SK-N-SH (cell line): ENCODE results near the gene CADM3. TPM values are rescaled to one million over a fixed set of nuclear protein-coding genes. Genes with fewer than 3 reads are reported as not detected.
A peak's percentile ranks its signal among the peaks of the same experiment; 100 is the strongest.

Source experiments
- CTCF ChIA-PET: fragments of 300-600, 350-600 bp; formaldehyde crosslinking; extraction: SDS; loops from one replicate; lab custom pipeline; 2021; lab: Yijun Ruan, JAX
- POLR2A ChIA-PET: fragments of 350-600 bp; sonication (Branson Sonifier 250); formaldehyde crosslinking; extraction: SDS; loops from one replicate; lab custom pipeline; 2020; ENCODE audit warnings: antibody characterized with exemption, inconsistent platforms; lab: Yijun Ruan, JAX
- DNase-seq: peaks from one replicate; pipeline ENCODE4 v3.0.0; 2012
- H2AFZ ChIP-seq: fragments of 200-600 bp; sonication (generic); 2 replicates; pipeline ENCODE4 v1.8.1; 2016; ENCODE audit warnings: antibody characterized with exemption, mild to moderate bottlenecking, low read depth
- H3F3A ChIP-seq: fragments of 200-600 bp; sonication (generic); replicated peaks from 2 replicates; pipeline ENCODE3; 2016; ENCODE audit warnings: antibody characterized with exemption, mild to moderate bottlenecking; ENCODE audit not compliant: insufficient read depth
- H3K27ac ChIP-seq, 2 experiments: fragments of 200-500 bp in 1 of 2; fragments of 200-600 bp in 1 of 2; sonication (Bioruptor generic) in 1 of 2; sonication (generic), shearing (Covaris generic) in 1 of 2; 2 replicates each; pipeline versions ENCODE4 v1.5.1 to v1.6.1; 2014 to 2016; ENCODE audit warnings: low read depth in 2 of 2, inconsistent platforms in 1 of 2, low read length in 1 of 2, mild to moderate bottlenecking in 1 of 2, mixed read lengths in 1 of 2
- H3K27me3 ChIP-seq: fragments of 200-600 bp; sonication (generic), shearing (Covaris generic); 2 replicates; pipeline ENCODE4 v1.6.1; 2016; ENCODE audit warnings: mixed run types; ENCODE audit not compliant: insufficient read depth
- H3K36me3 ChIP-seq, 2 experiments: fragments of 200-500 bp in 1 of 2; fragments of 200-600 bp in 1 of 2; sonication (Bioruptor generic) in 1 of 2; sonication (generic) in 1 of 2; replicated peaks in 1 of 2; 2 replicates each; pipeline versions ENCODE3 to v1.5.1; 2014 to 2016; ENCODE audit warnings: low read length in 1 of 2, mild to moderate bottlenecking in 1 of 2; ENCODE audit not compliant: insufficient read depth in 2 of 2, control insufficient read depth in 1 of 2
- H3K4me1 ChIP-seq, 2 experiments: fragments of 200-500 bp in 1 of 2; fragments of 200-600 bp in 1 of 2; sonication (Bioruptor generic) in 1 of 2; sonication (generic), shearing (Covaris generic) in 1 of 2; 2 replicates each; pipeline versions ENCODE4 v1.5.1 to v1.6.1; 2014 to 2016; ENCODE audit warnings: low read depth in 1 of 2, low read length in 1 of 2, mixed run types in 1 of 2; ENCODE audit not compliant: insufficient read depth in 2 of 2, control insufficient read depth in 1 of 2
- H3K4me2 ChIP-seq: fragments of 200-600 bp; sonication (generic), shearing (Covaris generic); 2 replicates; pipeline ENCODE4 v1.6.1; 2017; ENCODE audit warnings: mixed run types
- H3K4me3 ChIP-seq, 2 experiments: fragments of 200-500 bp in 1 of 2; fragments of 200-600 bp in 1 of 2; sonication (Bioruptor generic) in 1 of 2; sonication (generic), shearing (Covaris generic) in 1 of 2; 2 replicates each; pipeline versions ENCODE4 v1.5.1 to v1.8.1; 2014 to 2016; ENCODE audit warnings: low read depth in 2 of 2, inconsistent platforms in 1 of 2, low read length in 1 of 2, mild to moderate bottlenecking in 1 of 2, mixed read lengths in 1 of 2, moderate library complexity in 1 of 2
- H3K79me2 ChIP-seq: fragments of 200-600 bp; sonication (generic); 2 replicates; pipeline ENCODE4 v1.8.1; 2017; ENCODE audit warnings: mild to moderate bottlenecking; ENCODE audit not compliant: insufficient read depth
- H3K9ac ChIP-seq: fragments of 200-600 bp; sonication (generic); 2 replicates; pipeline ENCODE4 v1.6.1; 2017; ENCODE audit warnings: mixed run types
- H3K9me2 ChIP-seq: fragments of 200-600 bp; sonication (generic); 2 replicates; pipeline ENCODE4 v1.6.1; 2017; ENCODE audit warnings: mixed run types
- H3K9me3 ChIP-seq: fragments of 200-600 bp; sonication (generic); 2 replicates; pipeline ENCODE4 v1.6.1; 2017; ENCODE audit warnings: mixed run types, mild to moderate bottlenecking, moderate library complexity
- H4K20me1 ChIP-seq: fragments of 200-600 bp; sonication (generic); 2 replicates; pipeline ENCODE4 v1.6.1; 2017; ENCODE audit warnings: mild to moderate bottlenecking, mixed run types; ENCODE audit not compliant: insufficient read depth
- CHD2 ChIP-seq: fragments of 150-350 bp; IDR thresholded peaks from 2 replicates; pipeline ENCODE4 v1.6.1; 2018; ENCODE audit warnings: low read length; ENCODE audit not compliant: partially characterized antibody
- ELF1 ChIP-seq: IDR thresholded peaks from 2 replicates; pipeline ENCODE4 v1.4.0; 2012
- FOSL2 ChIP-seq: IDR thresholded peaks from 2 replicates; pipeline ENCODE4 v1.4.0; 2012; ENCODE audit warnings: low read depth, mild to moderate bottlenecking, moderate library complexity, borderline replicate concordance
- FOXM1 ChIP-seq: IDR thresholded peaks from 2 replicates; pipeline ENCODE4 v1.4.0; 2012; ENCODE audit warnings: low read depth, mild to moderate bottlenecking
- JUND ChIP-seq: IDR thresholded peaks from 2 replicates; pipeline ENCODE4 v1.4.0; 2012
- NFIC ChIP-seq: IDR thresholded peaks from 2 replicates; pipeline ENCODE4 v1.4.0; 2012; ENCODE audit warnings: borderline replicate concordance
- PBX3 ChIP-seq: IDR thresholded peaks from 2 replicates; pipeline ENCODE4; 2012
- RCOR1 ChIP-seq: fragments of 150-350 bp; IDR thresholded peaks from 2 replicates; pipeline ENCODE4 v1.6.1; 2017; ENCODE audit warnings: antibody characterized with exemption, low read length
- RXRA ChIP-seq: IDR thresholded peaks from 2 replicates; pipeline ENCODE4 v1.4.0; 2012; ENCODE audit warnings: low read depth, mild to moderate bottlenecking, borderline replicate concordance
- SIN3A ChIP-seq: IDR thresholded peaks from 2 replicates; pipeline ENCODE4 v1.6.1; 2012; ENCODE audit warnings: low read depth, mild to moderate bottlenecking, low read length, moderate library complexity, borderline replicate concordance
- TCF12 ChIP-seq: IDR thresholded peaks from 2 replicates; pipeline ENCODE4 v1.4.0; 2012
- YY1 ChIP-seq: IDR thresholded peaks from 2 replicates; pipeline ENCODE4 v1.4.0; 2012; ENCODE audit warnings: low read depth, mild to moderate bottlenecking
- WGBS: methylation state at CpG from one replicate; pipeline ENCODE4 v1.1.6; 2017; ENCODE audit warnings: low lambda C conversion rate; 5-methylcytosine and 5-hydroxymethylcytosine counted together
- polyA plus RNA-seq, 3 experiments: library from polyadenylated mRNA; depleted of rRNA; stranded (reverse); fragments of >200 nt; gene quantifications; 2 replicates each; pipeline ENCODE4 v1.2.3, GENCODE V29; 2012
- TF ChIP-seq, protein P1 (sequence below): IDR thresholded peaks from 2 replicates; pipeline ENCODE4 v1.6.1; 2012; ENCODE audit warnings: mild to moderate bottlenecking, low read depth, low read length, moderate library complexity

CADM3 gene
- 0.78 and 0.94 TPM in 2 replicates for polyA plus RNA-seq (2012; rRNA removed)
- 0.41 and 0.75 TPM in 2 replicates for polyA plus RNA-seq (2012; cell fraction: cytosol; rRNA removed)
- 0.49 and 0.56 TPM in 2 replicates for polyA plus RNA-seq (2012; cell fraction: nucleus; rRNA removed)

DNA sequence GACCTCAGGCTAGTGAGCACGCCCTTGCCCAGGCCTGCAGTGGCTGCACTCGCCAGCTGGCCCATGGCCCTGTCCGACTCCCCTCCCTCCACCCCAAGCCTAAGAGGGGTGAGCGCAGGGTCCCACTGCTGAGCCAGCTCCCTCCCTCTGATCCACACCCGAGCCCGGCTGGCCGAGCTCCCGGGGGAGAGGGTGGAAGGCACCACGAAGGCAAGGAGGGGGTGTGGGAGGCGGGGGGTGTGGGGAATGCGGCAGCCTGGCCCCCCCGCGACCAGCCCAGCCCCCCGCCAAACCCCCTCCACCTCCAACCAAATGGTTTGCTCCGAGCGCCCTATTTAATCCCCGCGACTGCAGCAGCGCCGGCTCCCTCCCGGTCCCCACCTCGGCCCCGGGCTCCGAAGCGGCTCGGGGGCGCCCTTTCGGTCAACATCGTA lies at the start of gene CADM3:
CADM3 (plus strand) TSS at position 362 of the 434 bp plus-strand sequence. CDS start 151 bp downstream, outside the sequence.
- POLR2A ChIA-PET, result no interaction called here

GRCh38 chr1:159122005-159122621 lies 49.3 kb upstream of the CADM3 start:
- no peaks in the 10 kb centered on the region for H4K20me1 ChIP-seq
- H3K27ac ChIP-seq, result no peak overlapping the region; a peak in 1 of 4 replicates
- WGBS, result 6% methylated on average over 2 of the region's 2 CpGs
- H3K4me3 ChIP-seq, result no peak overlapping the region
- no peaks in the 10 kb centered on the region for H3K36me3 ChIP-seq
- H3K4me2 ChIP-seq, result no peak overlapping the region
- H3K27me3 ChIP-seq, result peaks cover 24% of the 10 kb centered on the region; the same call in 1 of the 2 replicates
- no peak overlapping the region for H3K9ac ChIP-seq
- H3K79me2 ChIP-seq, result no peaks in the 10 kb centered on the region
- POLR2A ChIA-PET, result no interaction called here
- H3F3A ChIP-seq, result no peaks in the 10 kb centered on the region
- no peak for DNase-seq
- CTCF ChIA-PET, result interaction anchor here (0.9 to 2.2 kb wide), 5 partner anchors 10 to 92 kb away, joined by 3 to 15 read pairs (median 10); no protein-coding TSS in a partner anchor
- no peaks in the 10 kb centered on the region for H3K9me3 ChIP-seq
- no peaks in the 10 kb centered on the region for H3K9me2 ChIP-seq
- TF ChIP-seq PBX3 (peak; percentile 45; the same call in 1 of the 2 replicates), YY1 (no peak), FOXM1 (no peak), RCOR1 (no peak), ELF1 (no peak), CHD2 (no peak), JUND (peak; percentile 43), NFIC (peak; percentile 55), RXRA (no peak), FOSL2 (peak; percentile 32; the same call in 1 of the 2 replicates), TCF12 (peak; percentile 37; the same call in 1 of the 2 replicates)
- TF ChIP-seq, protein P1, sequence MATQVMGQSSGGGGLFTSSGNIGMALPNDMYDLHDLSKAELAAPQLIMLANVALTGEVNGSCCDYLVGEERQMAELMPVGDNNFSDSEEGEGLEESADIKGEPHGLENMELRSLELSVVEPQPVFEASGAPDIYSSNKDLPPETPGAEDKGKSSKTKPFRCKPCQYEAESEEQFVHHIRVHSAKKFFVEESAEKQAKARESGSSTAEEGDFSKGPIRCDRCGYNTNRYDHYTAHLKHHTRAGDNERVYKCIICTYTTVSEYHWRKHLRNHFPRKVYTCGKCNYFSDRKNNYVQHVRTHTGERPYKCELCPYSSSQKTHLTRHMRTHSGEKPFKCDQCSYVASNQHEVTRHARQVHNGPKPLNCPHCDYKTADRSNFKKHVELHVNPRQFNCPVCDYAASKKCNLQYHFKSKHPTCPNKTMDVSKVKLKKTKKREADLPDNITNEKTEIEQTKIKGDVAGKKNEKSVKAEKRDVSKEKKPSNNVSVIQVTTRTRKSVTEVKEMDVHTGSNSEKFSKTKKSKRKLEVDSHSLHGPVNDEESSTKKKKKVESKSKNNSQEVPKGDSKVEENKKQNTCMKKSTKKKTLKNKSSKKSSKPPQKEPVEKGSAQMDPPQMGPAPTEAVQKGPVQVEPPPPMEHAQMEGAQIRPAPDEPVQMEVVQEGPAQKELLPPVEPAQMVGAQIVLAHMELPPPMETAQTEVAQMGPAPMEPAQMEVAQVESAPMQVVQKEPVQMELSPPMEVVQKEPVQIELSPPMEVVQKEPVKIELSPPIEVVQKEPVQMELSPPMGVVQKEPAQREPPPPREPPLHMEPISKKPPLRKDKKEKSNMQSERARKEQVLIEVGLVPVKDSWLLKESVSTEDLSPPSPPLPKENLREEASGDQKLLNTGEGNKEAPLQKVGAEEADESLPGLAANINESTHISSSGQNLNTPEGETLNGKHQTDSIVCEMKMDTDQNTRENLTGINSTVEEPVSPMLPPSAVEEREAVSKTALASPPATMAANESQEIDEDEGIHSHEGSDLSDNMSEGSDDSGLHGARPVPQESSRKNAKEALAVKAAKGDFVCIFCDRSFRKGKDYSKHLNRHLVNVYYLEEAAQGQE, result no peak
- no peak overlapping the region for H2AFZ ChIP-seq
- H3K4me1 ChIP-seq, result no peaks in the 10 kb centered on the region; a peak in 1 of 4 replicates

More for the DNA sequence above, at the start of gene CADM3:
- no peak within 1 kb of the TSS for H2AFZ ChIP-seq
- DNase-seq, result peak; percentile 91
- H3K27me3 ChIP-seq, result peaks cover 48% of the 10 kb centered on the region
- peak within 1 kb of the TSS in 1 of 2 experiments; percentile 19; a peak in 1 of 4 replicates for H3K27ac ChIP-seq
- H3K36me3 ChIP-seq, result no peaks in the 10 kb centered on the region
- CTCF ChIA-PET, result interaction anchor here (2.3 to 20.8 kb wide), 3 partner anchors 10 to 35 kb away, joined by 7 to 660 read pairs (median 9); partner anchors contain the start of gene ACKR1
- no peaks in the 10 kb centered on the region for H3F3A ChIP-seq
- no peak within 1 kb of the TSS for H3K9ac ChIP-seq
- H3K9me3 ChIP-seq, result no peaks in the 10 kb centered on the region
- H3K79me2 ChIP-seq, result no peaks in the 10 kb centered on the region
- peaks cover 0 to 11% of the 10 kb centered on the region in 2 experiments; a peak in 1 of 4 replicates for H3K4me1 ChIP-seq
- H4K20me1 ChIP-seq, result no peaks in the 10 kb centered on the region
- no peaks in the 10 kb centered on the region for H3K9me2 ChIP-seq
- under 1% methylated on average over 19 of the region's 29 CpGs for WGBS
- H3K4me3 ChIP-seq, result peak within 1 kb of the TSS; percentile 35 to 61
- TF ChIP-seq SIN3A (no peak), JUND (no peak)
- peak within 1 kb of the TSS; percentile 73 for H3K4me2 ChIP-seq
